Measurements from ENCODE around the gene CCT6B.
"Not testable (repeated sequence)": the region's sequence is repeated elsewhere in the genome, so short reads cannot be mapped to it uniquely, and the experiment has no call there.

Gene CCT6B, protein sequence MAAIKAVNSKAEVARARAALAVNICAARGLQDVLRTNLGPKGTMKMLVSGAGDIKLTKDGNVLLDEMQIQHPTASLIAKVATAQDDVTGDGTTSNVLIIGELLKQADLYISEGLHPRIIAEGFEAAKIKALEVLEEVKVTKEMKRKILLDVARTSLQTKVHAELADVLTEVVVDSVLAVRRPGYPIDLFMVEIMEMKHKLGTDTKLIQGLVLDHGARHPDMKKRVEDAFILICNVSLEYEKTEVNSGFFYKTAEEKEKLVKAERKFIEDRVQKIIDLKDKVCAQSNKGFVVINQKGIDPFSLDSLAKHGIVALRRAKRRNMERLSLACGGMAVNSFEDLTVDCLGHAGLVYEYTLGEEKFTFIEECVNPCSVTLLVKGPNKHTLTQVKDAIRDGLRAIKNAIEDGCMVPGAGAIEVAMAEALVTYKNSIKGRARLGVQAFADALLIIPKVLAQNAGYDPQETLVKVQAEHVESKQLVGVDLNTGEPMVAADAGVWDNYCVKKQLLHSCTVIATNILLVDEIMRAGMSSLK

DNA sequence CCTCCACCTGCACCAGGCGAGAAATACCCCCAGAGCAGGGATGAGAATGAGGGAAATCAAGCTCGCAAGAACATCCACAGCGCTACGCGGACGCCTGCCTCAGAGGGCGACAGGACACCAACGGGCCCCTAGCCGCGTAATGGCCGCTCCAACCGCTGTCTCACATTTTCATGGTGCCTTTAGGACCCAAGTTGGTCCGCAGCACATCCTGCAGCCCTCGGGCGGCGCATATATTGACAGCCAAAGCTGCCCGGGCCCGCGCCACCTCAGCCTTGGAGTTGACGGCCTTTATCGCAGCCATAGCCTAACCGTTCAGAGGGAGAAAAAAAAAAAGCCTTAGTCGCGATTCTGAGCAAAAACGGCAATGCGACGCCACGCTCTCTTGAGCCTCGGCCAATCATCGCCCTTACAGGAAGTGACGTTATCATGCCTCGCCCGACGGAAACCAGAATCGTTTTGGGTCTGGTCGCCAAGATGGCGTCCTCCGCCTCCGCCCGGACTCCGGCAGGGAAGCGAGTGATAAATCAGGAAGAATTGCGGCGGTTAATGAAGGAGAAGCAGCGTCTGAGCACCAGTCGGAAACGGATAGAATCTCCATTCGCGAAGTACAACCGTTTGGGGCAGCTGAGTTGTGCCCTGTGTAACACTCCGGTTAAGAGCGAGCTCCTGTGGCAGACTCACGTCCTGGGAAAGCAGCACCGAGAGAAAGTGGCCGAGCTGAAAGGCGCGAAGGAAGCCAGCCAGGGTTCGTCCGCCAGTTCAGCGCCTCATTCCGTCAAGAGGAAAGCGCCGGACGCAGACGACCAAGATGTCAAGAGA lies at the start of gene CCT6B, which contains the start of gene ZNF830:
Gene CCT6B, minus strand, starts transcription at position 368 of the 819 bp plus-strand sequence. Its CDS starts 67 bp downstream, at position 301.
Gene ZNF830, plus strand, starts transcription at position 448 of the 819 bp plus-strand sequence. Its CDS starts 27 bp downstream, at position 475.
- DNase-seq, result peak; percentile 90

DNA sequence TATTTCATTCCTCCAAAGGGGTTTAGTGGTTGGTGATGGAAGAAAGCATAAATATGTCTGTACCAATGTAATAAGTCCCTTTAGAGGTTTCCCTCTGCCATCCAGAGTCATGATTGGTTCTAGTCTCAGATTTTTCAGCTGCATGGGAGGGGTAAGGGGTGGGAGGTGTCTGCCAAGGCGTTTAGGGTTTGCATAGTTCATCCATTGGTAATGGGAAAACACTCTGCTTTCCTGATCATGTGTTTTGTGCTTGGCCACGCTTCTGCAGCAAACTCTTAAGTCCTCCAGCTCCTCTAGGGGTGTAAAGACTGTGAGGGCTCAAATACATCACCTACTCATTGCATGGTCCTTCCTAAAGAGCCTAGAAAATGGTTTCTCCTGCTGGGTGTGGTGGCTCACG lies 48.8 kb upstream of the CCT6B start:
- no peak for DNase-seq

DNA sequence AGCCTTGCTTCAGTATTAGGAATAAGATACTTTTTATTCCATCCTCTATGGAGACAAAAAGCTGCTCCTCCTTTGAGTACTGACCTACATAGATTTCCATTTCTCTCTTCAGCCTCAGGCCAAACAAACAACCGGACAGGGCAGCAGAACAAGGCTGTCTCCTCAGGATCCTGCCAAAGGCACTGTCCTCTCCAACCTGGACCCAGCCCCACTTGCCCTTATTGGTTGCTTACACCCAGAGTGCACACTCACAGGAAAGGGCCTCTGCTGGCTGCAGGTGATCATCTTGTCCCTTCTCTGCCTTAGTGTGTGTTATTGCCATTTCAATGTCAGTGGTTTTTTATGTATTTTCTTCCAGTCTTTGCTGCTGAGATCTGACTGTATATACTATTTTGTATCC lies 45.7 kb upstream of the CCT6B start:
- no peak for DNase-seq

DNA sequence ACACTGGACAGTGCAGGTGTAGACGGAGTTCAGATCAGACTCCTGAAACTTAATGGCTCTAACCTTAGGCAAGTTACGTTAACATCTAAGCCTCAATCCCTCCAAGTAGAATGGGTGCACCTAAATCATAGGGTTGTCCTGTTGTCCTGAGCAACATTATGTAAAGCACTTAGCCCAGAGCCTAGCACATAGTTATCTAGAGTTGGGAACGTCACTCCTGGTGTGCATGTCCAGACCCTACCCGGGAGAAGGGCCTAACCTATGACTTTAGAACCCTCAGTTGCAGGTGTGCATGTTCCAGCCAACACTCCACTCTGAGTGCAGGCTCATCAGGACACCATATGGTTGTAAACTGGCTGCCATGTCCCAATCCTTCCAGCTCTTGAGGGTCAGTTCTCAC lies 45.1 kb upstream of the CCT6B start:
- no peak for DNase-seq

DNA sequence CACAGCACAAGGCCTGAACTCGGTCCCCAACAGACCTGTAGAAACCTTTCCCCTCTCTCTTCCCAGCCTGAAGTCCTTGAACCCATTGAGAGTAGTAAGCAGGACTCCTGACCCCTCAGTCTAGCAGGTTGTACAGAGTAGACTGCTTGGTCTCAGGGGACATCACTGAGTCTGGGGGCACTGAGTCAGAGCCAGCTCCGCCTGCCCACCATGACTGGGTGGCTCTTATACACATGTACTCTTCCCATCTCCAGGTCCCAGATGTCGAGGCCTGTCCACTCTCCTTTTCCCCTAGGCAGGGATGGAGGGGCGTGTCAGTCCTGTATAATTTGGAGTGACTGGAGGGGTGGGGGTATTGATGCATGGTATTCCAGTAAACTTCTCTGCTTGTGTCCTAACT lies 42.5 kb upstream of the CCT6B start:
- DNase-seq, result no peak

DNA sequence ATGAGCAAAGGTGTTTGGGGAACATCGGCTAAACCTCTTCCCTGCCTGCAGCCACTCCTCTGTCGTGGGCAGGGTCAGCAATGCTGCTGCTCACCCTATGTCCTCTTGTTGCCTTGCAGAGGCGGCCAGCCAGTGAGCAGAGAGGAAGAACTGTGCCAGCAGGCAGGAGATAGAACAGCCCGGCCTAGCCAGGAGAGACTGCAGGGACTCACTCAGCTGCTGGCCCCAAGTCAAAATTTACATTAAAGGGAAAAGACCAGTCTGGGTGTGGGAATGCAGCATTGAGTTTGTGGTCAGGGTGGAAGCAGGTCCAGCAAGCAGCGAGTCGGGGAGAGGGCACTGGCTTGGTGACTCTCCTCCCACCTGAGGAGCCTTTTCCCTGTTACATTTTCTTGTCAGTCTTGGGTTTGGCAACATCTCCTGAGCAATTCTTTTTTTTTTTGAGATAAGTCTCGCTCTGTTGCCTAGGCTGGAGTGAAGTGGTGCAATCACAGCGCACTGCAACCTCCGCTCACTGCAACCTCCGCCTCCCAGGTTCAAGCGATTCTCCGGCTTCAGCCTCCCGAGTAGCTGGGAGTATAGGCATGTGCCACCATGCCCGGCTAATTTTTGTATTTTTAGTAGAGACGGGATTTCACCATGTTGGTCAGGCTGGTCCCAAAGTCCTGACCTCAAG lies 41.8 kb upstream of the CCT6B start:
- DNase-seq, result no peak

DNA sequence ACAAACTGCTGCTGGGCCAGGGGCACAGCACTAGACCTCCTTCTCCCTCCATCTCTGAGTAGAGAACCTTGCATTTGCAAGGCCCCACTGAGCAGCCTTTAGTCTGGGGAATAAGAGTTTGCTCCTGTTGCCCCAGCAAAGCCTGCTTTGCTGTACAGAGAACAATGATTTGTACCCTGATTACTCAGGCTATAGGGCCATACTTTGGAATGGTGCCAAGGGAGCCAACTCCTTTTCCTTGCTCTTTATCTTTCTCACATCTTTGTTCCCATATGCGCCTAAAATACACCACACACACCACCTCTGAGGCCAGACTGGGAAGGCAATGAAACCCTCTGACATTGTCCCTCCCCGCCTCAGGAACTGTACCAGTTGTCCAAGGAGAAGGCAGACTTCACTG lies 40.3 kb upstream of the CCT6B start:
- DNase-seq, result no peak

DNA sequence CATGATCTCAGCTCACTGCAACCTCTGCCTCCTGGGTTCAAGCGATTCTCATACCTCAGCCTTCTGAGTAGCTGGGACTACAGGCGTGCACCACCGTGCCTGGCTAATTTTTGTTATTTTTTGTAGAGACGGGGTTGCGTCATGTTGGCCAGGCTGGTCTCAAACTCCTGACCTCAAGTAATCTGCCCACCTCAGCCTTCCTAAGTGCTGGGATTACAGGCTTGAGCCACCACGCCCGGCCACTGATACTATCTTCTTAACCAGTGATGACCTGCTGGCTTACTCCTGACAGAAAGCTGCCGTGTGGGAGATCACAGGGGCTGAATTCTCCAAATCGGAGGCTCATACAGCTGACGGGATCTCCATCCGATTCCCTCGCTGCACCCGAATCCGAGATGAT lies 39.7 kb upstream of the CCT6B start:
- not testable (repeated sequence) for DNase-seq

DNA sequence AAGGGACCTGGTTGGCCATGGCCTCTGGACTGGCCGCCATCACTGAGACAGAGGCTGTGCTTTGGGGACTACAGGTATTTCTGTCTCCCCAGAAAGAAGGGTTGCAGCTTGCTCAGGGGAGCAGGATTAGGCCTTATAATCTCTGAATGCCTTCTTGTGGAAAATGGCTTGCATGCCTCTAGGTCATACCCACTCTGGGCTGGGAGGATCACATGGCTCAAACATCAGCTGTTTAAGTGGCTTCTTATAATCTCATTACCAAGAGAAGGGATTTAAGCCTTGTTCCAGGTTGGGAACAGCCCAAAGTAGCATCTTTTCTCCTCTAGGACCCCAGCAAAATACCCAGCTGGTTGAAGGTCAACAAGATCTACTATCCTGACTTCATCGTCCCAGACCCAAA lies 38.2 kb upstream of the CCT6B start:
- DNase-seq, result no peak

DNA sequence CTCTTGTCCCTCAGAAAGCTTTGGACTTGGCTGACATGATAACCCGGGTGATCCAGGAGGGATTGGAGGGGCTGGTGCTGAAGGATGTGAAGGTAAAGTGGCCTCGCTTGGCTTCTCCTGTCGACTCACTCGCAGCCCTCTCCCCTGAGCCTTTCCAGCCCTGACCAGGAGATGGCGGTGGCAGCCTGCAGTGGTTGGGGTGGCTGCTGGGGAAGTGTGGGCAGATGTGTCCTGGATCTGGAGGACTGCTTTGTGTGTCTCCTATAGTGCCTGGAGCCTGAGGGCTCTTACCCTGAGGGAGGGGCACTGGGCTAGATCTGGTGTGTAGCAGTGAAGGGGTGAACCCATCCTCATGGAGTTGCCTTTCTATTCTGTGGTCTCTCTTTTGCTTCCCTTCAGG lies 36.9 kb upstream of the CCT6B start:
- DNase-seq, result peak; percentile 46

DNA sequence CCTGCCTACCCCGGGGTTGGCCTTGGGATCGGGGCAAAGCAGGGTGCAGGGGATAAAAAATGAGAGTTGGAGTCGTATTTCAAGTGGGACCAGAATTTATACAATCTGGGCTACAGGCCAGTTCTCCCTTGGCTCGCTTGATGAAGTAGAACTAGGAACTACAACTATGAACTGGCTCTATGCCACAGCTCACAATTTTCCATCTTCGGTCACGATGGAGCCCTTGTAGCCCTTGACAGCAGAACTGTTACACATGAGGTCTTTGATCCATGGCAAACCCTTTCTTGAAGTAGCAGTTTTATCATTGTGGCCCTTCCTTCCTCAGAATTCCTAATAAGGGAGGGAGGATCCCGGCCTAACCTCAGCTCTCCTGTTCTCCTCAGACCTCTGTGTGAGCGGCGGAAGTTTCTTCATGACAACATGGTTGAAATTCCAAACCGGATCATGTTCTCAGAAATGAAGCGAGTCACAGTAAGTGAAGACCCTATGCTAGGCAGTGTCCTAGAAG lies 36.1 kb upstream of the CCT6B start:
- no peak for DNase-seq

DNA sequence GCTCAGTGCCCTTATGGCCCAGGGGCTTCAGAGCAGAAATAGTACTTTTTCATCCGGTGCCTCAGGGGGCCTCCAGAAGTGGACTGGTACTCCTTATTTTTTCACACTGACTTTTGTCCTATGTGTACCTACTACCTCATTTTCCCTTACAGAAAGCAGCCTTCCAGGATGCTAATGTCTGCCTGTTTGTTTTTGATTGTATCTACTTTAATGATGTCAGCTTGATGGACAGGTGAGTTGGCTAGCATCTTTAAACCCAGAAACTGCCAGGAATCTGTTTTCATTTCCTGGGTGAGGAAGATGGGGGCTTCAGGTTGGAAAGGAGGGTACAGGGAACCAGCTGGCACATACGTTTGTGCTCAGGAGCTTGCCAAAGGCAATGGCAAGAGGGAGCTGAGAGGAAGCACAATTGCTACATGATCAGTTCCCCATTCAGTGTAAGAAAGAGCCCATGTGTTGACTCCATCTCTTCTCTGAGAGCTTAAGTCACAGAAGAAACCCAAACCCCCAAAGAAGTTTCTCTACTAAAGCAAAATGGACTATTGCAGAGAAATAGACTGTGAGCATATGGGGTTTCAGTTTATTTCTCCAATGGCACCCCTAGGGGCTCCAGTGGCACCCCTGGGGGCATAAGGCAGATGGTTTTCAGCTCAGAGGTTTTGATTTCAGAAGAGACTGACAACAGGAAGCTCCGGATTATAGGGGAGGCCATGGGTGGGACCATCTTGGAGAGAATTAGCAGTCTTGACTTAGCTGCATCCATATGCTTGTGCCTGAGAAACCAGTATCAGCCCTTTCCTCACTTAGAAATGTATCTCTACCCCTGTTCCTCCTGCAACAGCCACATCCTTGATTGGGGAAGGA lies 35.4 kb upstream of the CCT6B start:
- no peak for DNase-seq

DNA sequence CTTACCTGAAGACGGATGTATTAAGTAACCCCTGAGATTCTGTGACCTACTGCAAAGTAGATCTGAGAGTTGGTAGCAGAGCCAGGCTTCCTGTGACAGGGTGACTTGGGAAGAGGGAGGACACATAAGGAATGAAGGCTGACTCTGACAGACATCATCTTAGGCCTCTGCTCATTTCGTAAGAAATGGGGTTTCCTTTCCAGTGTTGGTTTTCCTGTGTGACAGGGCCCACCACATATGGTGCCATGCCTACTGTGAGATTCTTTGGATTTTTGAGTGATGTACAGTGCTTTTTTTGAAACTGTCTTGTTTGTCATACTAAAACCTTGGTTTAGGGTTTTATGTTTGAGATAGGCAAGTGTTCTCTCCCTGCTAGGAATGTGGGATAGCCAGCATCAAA lies 31.8 kb upstream of the CCT6B start:
- DNase-seq, result no peak

DNA sequence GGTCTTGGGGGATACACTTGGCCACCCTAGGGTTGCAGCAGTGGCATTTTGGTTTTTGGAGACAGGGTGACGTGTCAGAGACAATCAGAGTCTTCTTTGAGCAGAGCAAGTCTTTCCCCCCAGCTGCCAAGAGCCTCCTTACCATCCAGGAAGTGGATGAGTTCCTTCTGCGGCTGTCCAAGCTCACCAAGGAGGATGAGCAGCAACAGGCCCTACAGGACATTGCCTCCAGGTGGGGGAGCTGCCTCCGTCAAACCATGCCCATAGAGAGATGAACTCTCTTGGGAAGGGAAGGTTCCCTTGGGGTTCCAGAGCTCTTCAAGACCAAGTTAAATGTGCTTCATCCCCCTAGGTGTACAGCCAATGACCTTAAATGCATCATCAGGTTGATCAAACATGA lies 30.3 kb upstream of the CCT6B start:
- DNase-seq, result no peak

DNA sequence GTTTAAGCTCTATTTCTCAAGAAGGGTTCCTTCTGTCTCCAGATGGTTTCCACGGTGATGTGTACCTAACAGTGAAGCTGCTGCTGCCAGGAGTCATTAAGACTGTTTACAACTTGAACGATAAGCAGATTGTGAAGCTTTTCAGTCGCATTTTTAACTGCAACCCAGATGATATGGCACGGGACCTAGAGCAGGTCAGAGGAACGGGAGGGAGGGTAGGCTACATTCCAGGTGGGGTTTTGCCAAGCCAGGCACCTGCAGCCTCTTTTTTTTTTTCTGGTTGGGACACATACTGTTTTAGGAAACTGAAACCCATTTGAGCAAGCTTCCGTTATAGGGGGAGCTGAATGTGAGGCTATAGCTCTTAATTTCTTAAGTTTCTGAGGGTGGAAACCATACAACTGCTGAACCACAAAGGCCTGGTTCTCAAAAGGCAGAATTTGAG lies 29.7 kb upstream of the CCT6B start:
- DNase-seq, result no peak

DNA sequence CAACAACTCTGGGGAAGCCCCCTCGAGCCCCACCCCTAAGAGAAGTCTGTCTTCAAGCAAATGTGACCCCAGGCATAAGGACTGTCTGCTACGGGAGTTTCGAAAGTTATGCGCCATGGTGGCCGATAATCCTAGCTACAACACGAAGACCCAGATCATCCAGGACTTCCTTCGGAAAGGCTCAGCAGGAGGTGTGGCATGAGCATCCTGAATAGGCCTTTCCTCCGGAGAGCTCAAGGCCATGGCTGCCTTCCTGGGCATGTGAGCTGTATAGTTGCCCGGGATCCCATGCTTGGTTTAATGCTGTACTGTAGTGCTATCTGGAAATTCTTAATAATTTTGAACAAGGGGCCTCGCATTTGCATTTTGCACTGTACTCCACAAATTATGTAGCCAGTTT lies 28.2 kb upstream of the CCT6B start:
- no peak for DNase-seq

DNA sequence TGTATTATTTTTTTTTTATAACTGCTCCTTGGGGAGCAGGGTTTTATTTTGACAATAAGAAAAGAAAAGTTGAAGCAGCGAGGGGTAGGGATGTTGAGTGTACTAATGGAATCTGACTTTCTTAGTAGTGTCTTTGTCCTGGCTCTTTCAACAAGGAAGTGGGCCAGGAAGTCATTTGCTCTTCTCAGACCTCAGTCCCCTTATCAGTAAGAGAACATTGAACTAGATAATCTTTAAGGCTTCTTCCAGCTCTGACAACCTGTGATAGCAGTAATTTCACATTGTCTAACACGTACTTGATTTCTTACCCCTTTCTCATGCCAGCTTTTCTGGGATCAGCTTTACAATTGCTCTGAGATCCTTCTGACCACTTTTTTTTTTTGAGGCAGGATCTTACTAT lies 27.4 kb upstream of the CCT6B start:
- no peak for DNase-seq

DNA sequence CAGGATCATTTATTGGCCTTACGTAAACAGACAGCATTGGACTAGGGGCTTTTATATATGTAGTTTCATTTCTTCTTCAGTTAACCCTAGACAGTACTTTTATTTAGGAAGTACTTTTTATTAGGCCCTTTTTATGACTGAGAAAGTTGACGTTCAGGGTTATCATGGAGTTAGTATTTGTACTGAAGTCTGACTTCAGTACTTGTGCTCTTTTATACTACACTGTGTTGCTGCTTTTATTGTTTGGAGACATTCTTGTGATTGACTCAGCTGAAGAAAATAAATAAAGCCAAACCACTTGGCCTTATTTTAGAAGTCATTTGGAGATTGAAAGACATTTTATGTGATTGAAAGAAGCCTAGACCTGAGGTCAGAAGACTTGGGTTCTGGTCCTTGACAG lies 26.0 kb upstream of the CCT6B start:
- no peak for DNase-seq

DNA sequence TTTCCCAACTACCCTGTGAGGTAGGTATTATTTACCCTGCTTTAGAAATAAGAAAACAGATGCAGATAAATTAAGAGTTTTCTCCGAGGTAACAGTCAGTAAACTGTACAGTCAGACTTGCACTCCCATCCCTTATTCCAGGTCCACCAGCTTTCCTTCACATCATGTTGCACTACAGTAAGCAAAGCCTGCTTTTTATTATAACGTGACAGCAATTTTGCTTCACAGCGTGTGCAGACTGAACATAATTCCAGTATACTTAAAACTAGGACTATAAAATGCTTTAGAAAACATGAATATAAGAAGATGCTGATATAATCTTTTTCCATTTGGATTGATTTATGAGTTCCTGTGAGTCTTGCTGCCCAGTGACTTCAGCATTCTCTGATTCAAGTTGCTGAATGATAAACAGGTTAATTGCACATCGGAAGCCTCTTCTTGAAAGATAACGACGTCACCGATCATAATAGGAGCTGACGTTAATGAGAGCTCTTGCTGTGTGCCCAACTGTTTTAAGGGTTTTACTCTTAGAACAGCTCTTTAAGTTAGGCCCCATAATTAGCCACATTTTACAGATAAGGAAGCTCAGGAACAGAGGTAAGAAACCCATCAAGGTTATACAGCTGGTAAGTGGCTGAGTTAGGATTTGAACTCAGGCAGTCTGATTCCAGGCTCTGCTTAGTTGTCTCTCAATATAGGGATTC lies 20.4 kb upstream of the CCT6B start:
- peak; percentile 77 for DNase-seq

DNA sequence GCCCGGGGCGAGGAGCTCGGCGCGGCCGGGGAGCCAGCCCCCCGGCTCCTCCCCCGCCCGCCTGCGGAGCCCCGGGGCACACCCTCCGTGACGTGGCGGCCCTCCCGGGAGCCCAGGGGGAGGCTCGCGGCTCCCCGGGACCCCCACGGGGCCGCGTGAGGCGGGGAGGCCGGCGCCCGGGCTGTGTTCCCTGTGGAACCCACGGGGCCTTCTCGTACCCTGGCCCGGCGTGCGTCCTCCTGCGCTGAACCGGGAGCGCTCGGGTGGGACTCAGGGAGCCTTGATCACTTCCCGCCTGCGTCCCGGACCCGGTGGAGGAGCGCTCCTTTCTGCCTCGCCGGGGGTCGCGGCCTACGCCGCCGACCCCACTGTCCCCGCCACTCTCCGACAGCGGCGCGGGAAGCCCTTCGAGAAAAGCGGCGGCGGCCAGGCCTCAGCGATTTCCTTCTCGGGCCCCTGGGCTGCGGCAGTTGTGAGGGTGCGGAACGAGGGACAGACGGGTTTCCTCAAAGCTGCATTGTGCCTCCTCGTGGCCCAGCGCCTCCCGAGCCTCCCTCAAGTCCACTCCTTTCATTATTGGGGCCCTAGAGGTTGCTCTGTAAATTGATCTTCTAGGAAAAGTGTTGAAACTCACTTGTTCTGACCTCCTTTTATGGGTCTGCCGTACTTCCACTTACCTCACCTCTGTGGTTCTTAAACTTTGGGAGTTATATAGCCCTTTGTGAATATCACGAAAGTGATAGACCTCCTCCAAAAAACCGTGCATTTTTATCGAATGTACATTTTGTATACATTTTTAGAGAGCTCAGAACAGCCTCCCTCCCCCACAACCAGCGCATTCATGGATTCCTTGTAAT lies 19.6 kb upstream of the CCT6B start:
- DNase-seq, result peak; percentile 78
